Trophoblast cell (in vitro differentiated cells and primary cell): Measurements from ENCODE around the gene DNAH5.

Experiments
- DNase-seq, 2 donors: peaks; one replicate each; pipeline ENCODE4 v3.0.0-alpha.2; 2016
- H2AFZ ChIP-seq: 2 replicates; pipeline ENCODE4 v1.6.1; 2013; ENCODE audit warnings: low read length, moderate library complexity, mild to moderate bottlenecking; ENCODE audit not compliant: insufficient read depth, poor library complexity
- H2AK5ac ChIP-seq: 2 replicates; pipeline ENCODE4 v1.6.1; 2013; ENCODE audit warnings: mild to moderate bottlenecking, low read length
- H2BK120ac ChIP-seq: 2 replicates; pipeline ENCODE4 v1.6.1; 2013; ENCODE audit warnings: low read length, mild to moderate bottlenecking, moderate library complexity; ENCODE audit not compliant: insufficient read depth, poor library complexity
- H2BK12ac ChIP-seq: 2 replicates; pipeline ENCODE4 v1.6.1; 2013; ENCODE audit warnings: mild to moderate bottlenecking, low read length, moderate library complexity
- H2BK5ac ChIP-seq: 2 replicates; pipeline ENCODE4 v1.6.1; 2013; ENCODE audit warnings: low read length, low read depth, moderate library complexity, mild to moderate bottlenecking; ENCODE audit not compliant: poor library complexity
- H3K14ac ChIP-seq: 2 replicates; pipeline ENCODE4 v1.6.1; 2013; ENCODE audit warnings: mild to moderate bottlenecking, low read length
- H3K18ac ChIP-seq: 2 replicates; pipeline ENCODE4 v1.6.1; 2013; ENCODE audit warnings: mild to moderate bottlenecking, low read length
- H3K23ac ChIP-seq: 2 replicates; pipeline ENCODE4 v1.6.1; 2013; ENCODE audit warnings: low read length
- H3K27ac ChIP-seq: 2 replicates; pipeline ENCODE4 v1.5.1; 2013; ENCODE audit warnings: low read depth, mild to moderate bottlenecking, inconsistent platforms, low read length, moderate library complexity
- H3K27me3 ChIP-seq: 2 replicates; pipeline ENCODE4 v1.6.1; 2013; ENCODE audit warnings: inconsistent platforms, mild to moderate bottlenecking, low read length, moderate library complexity; ENCODE audit not compliant: insufficient read depth
- H3K36me3 ChIP-seq, 2 experiments: 1 replicate in 1 of 2; 2 replicates in 1 of 2; pipeline ENCODE4 v1.6.1; 2013; ENCODE audit warnings: low read length in 2 of 2, mild to moderate bottlenecking in 2 of 2, moderate library complexity in 1 of 2; ENCODE audit not compliant: insufficient read depth in 2 of 2, control insufficient read depth in 1 of 2
- H3K4ac ChIP-seq: 2 replicates; pipeline ENCODE4 v1.6.1; 2013; ENCODE audit warnings: low read depth, mild to moderate bottlenecking, low read length, moderate library complexity
- H3K4me1 ChIP-seq, 2 experiments: 1 replicate in 1 of 2; 2 replicates in 1 of 2; pipeline ENCODE4 v1.6.1; 2013; ENCODE audit warnings: low read length in 2 of 2, mild to moderate bottlenecking in 2 of 2, moderate library complexity in 1 of 2; ENCODE audit not compliant: insufficient read depth in 2 of 2, control insufficient read depth in 1 of 2
- H3K4me2 ChIP-seq: 2 replicates; pipeline ENCODE4 v1.6.1; 2013; ENCODE audit warnings: inconsistent platforms, mild to moderate bottlenecking, low read length, moderate library complexity
- H3K4me3 ChIP-seq: 2 replicates; pipeline ENCODE4 v1.5.1; 2013; ENCODE audit warnings: mild to moderate bottlenecking, low read depth, low read length, inconsistent platforms
- H3K79me1 ChIP-seq: one replicate; pipeline ENCODE4 v1.6.1; 2013; ENCODE audit warnings: low read length
- H3K79me2 ChIP-seq: 2 replicates; pipeline ENCODE4 v1.6.1; 2013; ENCODE audit warnings: low read length, mild to moderate bottlenecking; ENCODE audit not compliant: control insufficient read depth, insufficient read depth, poor library complexity
- H3K9ac ChIP-seq: 2 replicates; pipeline ENCODE4 v1.6.1; 2013; ENCODE audit warnings: mild to moderate bottlenecking, low read length
- H3K9me3 ChIP-seq: 2 replicates; pipeline ENCODE4 v1.6.1; 2013; ENCODE audit warnings: low read depth, mild to moderate bottlenecking, control low read depth, inconsistent platforms, low read length; ENCODE audit not compliant: insufficient read depth
- H4K12ac ChIP-seq: 2 replicates; pipeline ENCODE4 v1.6.1; 2013; ENCODE audit warnings: low read depth, mild to moderate bottlenecking, low read length, moderate library complexity
- H4K8ac ChIP-seq: 2 replicates; pipeline ENCODE4 v1.6.1; 2013; ENCODE audit warnings: low read depth, mild to moderate bottlenecking, low read length, moderate library complexity
- H4K91ac ChIP-seq: one replicate; pipeline ENCODE4 v1.6.1; 2013; ENCODE audit warnings: low read depth, mild to moderate bottlenecking, low read length, moderate library complexity
- WGBS: extraction: QIAGEN DNeasy Blood & Tissue Kit; methylation state at CpG from one replicate; pipeline ENCODE4 v1.1.7; 2013; ENCODE audit warnings: missing lambda C conversion rate; ENCODE audit not compliant: insufficient read length, insufficient coverage; ENCODE audit errors: extremely low coverage; 5-methylcytosine and 5-hydroxymethylcytosine counted together

Gene DNAH5

GRCh38 chr5:13745508-13745907 is 199.0 kb downstream of the DNAH5 start:
- H3K9me3 ChIP-seq: no peaks in the 10 kb centered on the region
- no peak overlapping the region for H3K4me3 ChIP-seq
- H3K27ac ChIP-seq: no peak overlapping the region
- no peak overlapping the region for H4K91ac ChIP-seq
- no peaks in the 10 kb centered on the region for H3K4me1 ChIP-seq
- no peak overlapping the region for H2BK120ac ChIP-seq
- no peak overlapping the region for H3K4ac ChIP-seq
- H3K23ac ChIP-seq: no peak overlapping the region
- H4K12ac ChIP-seq: no peak overlapping the region
- no peak overlapping the region for H3K18ac ChIP-seq
- no peaks in the 10 kb centered on the region for H3K27me3 ChIP-seq
- H2AK5ac ChIP-seq: no peak overlapping the region
- H3K4me2 ChIP-seq: no peak overlapping the region
- no peaks in the 10 kb centered on the region for H3K36me3 ChIP-seq
- no peaks in the 10 kb centered on the region for H3K79me2 ChIP-seq
- H3K9ac ChIP-seq: no peak overlapping the region
- H3K14ac ChIP-seq: no peak overlapping the region
- no peak overlapping the region for H2BK12ac ChIP-seq
- no peak overlapping the region for H4K8ac ChIP-seq
- H3K79me1 ChIP-seq: no peaks in the 10 kb centered on the region
- no CpG with 5 or more reads among the region's 3 CpGs for WGBS
- DNase-seq: no peak
- no peak overlapping the region for H2BK5ac ChIP-seq
- H2AFZ ChIP-seq: no peak overlapping the region

DNA sequence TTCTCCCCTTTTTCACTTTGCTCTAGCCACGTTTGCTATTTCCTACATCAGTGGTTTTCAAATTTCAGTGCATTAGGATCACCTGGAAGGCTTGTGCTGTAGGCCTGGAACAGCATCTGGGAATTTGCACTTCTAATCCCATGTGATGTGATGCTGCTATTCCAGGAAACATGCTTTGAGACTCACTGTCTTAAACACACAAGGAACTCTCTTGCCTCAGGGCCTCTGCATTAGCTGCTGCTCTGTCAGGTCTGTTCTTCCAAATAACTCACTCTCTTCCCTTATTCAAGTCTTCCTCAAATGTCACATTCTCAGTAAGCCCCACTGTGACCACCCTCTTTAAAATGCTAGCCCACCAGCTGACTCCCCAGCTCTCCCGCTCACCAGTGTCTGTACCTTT is 204.0 kb downstream of the DNAH5 start:
- Histone ChIP-seq H3K36me3 (no peaks in the 10 kb centered on the region), H2BK12ac (no peak overlapping the region), H3K27me3 (no peaks in the 10 kb centered on the region), H3K9me3 (no peaks in the 10 kb centered on the region), H2AFZ (no peak overlapping the region), H3K79me2 (no peaks in the 10 kb centered on the region), H2BK5ac (no peak overlapping the region), H4K91ac (no peak overlapping the region), H3K9ac (no peak overlapping the region), H4K12ac (no peak overlapping the region), H3K27ac (no peak overlapping the region), H2AK5ac (no peak overlapping the region), H3K14ac (no peak overlapping the region), H3K4me1 (no peaks in the 10 kb centered on the region), H4K8ac (no peak overlapping the region), H3K23ac (no peak overlapping the region), H3K4me2 (no peak overlapping the region), H3K4ac (no peak overlapping the region), H2BK120ac (no peak overlapping the region), H3K18ac (no peak overlapping the region), H3K4me3 (no peak overlapping the region), H3K79me1 (no peaks in the 10 kb centered on the region)
- no CpG with 5 or more reads among the region's 2 CpGs for WGBS
- DNase-seq: no peak

- Histone ChIP-seq H4K91ac (no peak overlapping the region), H3K4me2 (no peak overlapping the region), H4K8ac (no peak overlapping the region), H3K4ac (no peak overlapping the region), H4K12ac (no peak overlapping the region), H2AFZ (no peak overlapping the region), H3K14ac (no peak overlapping the region), H3K9ac (no peak overlapping the region), H3K9me3 (peaks cover under 1% of the 10 kb centered on the region), H2BK120ac (no peak overlapping the region), H2BK12ac (no peak overlapping the region), H3K36me3 (no peaks in the 10 kb centered on the region), H3K79me1 (no peaks in the 10 kb centered on the region), H2AK5ac (no peak overlapping the region), H3K18ac (no peak overlapping the region), H3K27ac (no peak overlapping the region), H2BK5ac (no peak overlapping the region), H3K4me1 (no peaks in the 10 kb centered on the region), H3K4me3 (no peak overlapping the region), H3K27me3 (no peaks in the 10 kb centered on the region), H3K79me2 (no peaks in the 10 kb centered on the region), H3K23ac (no peak overlapping the region)
- DNase-seq: no peak
- WGBS: no CpG with 5 or more reads among the region's 5 CpGs
Measured at GRCh38 chr5:13739479-13739878, 205.0 kb downstream of the DNAH5 start.

DNA sequence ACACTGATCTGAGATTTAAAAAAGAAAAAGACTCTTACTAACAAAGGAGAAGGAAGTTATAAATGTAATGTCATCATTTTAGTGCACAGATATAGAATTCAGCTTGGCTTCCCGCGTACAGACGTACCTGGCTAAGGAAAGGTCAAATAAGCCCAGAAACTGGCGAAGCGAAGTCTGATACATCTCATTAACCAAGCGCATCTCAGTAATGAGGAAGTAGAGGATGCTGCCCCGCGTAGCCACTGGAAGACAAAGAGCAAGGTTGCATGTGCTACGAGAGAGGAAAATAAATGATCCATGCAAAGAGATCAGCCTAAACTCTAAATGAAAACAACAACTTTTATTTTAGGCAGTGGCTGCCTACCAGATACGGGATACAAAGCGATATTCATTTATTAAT is 208.8 kb downstream of the DNAH5 start:
- no peak overlapping the region for H3K23ac ChIP-seq
- H3K4me1 ChIP-seq: no peaks in the 10 kb centered on the region
- no peak overlapping the region for H3K4me2 ChIP-seq
- DNase-seq: no peak
- no peak overlapping the region for H3K4me3 ChIP-seq
- H2BK12ac ChIP-seq: no peak overlapping the region
- H3K79me1 ChIP-seq: no peaks in the 10 kb centered on the region
- H3K4ac ChIP-seq: no peak overlapping the region
- H3K27ac ChIP-seq: no peak overlapping the region
- no peak overlapping the region for H3K14ac ChIP-seq
- H3K9me3 ChIP-seq: peaks cover 3% of the 10 kb centered on the region
- no peak overlapping the region for H4K8ac ChIP-seq
- no peak overlapping the region for H2BK5ac ChIP-seq
- H2AK5ac ChIP-seq: no peak overlapping the region
- H2AFZ ChIP-seq: no peak overlapping the region
- no CpG with 5 or more reads among the region's 11 CpGs for WGBS
- H4K91ac ChIP-seq: no peak overlapping the region
- no peaks in the 10 kb centered on the region for H3K79me2 ChIP-seq
- H3K36me3 ChIP-seq: no peaks in the 10 kb centered on the region
- no peak overlapping the region for H3K9ac ChIP-seq
- no peak overlapping the region for H2BK120ac ChIP-seq
- no peak overlapping the region for H4K12ac ChIP-seq
- no peaks in the 10 kb centered on the region for H3K27me3 ChIP-seq
- no peak overlapping the region for H3K18ac ChIP-seq
